ENCODE data around the gene GAL3ST1.

GRCh38 chr22:30541961-30542810 lies 32.3 kb downstream of the GAL3ST1 start:
- TF ChIP-seq CTCF (IDR thresholded peaks at IDR 0.05; ENCODE audit: poor library complexity), result no peak
- TF ChIP-seq EZH2 (IDR thresholded peaks at IDR 0.05; ENCODE audit: borderline replicate concordance), result no peak
- no peak for TF ChIP-seq EZH2phosphoT487 (IDR thresholded peaks at IDR 0.05; ENCODE audit: low read depth, severe bottlenecking, unreplicated experiment)
